Hepatocyte (in vitro differentiated cells): ENCODE data around the gene PDZK1IP1.

ENCODE experiments used
- EZH2 ChIP-seq: fragments of 200-600 bp; sonication (generic); IDR thresholded peaks from 2 replicates; pipeline ENCODE4 v1.6.1; 2016; ENCODE audit warnings: antibody characterized with exemption, mild to moderate bottlenecking, borderline replicate concordance
- EZH2phosphoT487 ChIP-seq: fragments of 200-600 bp; sonication (generic); IDR thresholded peaks from one replicate; pipeline ENCODE4 v1.6.1; 2018; ENCODE audit warnings: antibody characterized with exemption, mild to moderate bottlenecking, low read depth, moderate library complexity; ENCODE audit not compliant: unreplicated experiment, severe bottlenecking
- TF ChIP-seq, protein P1 (sequence below): fragments of 200-600 bp; sonication (generic); IDR thresholded peaks from 2 replicates; pipeline ENCODE4 v1.5.1; 2016; ENCODE audit warnings: antibody characterized with exemption, mild to moderate bottlenecking; ENCODE audit not compliant: poor library complexity

DNA sequence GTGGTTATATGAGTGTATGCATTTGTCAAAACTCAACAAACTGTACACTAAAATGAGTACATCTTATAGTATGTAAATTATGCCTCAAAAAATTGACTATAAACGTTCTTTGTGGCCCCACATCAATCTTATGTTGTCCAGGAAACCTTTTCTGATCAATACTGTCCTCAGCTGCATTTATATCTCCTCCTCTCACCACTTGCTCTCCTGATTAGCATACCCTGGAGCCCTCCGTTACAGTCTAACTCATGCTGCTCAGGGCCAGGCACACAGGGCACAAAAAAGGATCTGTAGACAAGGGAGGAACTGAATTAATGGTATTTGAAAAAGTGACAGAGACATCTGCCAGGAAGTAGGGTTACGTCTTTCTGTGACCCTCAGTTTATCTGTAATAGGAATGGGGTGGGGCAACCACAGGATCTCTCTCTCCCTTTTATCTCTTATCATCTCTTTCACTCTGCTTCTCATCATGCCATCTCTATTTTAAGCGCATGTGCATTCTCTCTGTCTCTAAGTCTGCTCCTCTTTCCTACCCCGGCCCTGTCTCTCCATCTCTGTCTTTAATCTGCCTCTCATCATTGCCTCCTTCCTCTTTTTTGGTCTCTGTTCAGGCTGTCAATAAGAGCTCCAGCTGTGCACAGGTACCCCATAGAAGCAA is 49.2 kb upstream of the PDZK1IP1 start:
- TF ChIP-seq EZH2 (no peak), EZH2phosphoT487 (no peak)
- TF ChIP-seq, protein P1, sequence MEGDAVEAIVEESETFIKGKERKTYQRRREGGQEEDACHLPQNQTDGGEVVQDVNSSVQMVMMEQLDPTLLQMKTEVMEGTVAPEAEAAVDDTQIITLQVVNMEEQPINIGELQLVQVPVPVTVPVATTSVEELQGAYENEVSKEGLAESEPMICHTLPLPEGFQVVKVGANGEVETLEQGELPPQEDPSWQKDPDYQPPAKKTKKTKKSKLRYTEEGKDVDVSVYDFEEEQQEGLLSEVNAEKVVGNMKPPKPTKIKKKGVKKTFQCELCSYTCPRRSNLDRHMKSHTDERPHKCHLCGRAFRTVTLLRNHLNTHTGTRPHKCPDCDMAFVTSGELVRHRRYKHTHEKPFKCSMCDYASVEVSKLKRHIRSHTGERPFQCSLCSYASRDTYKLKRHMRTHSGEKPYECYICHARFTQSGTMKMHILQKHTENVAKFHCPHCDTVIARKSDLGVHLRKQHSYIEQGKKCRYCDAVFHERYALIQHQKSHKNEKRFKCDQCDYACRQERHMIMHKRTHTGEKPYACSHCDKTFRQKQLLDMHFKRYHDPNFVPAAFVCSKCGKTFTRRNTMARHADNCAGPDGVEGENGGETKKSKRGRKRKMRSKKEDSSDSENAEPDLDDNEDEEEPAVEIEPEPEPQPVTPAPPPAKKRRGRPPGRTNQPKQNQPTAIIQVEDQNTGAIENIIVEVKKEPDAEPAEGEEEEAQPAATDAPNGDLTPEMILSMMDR, result no peak
